GM18907 (cell line): ENCODE data around the gene MSH3.
"Not testable (repeated sequence)": the region's sequence is repeated elsewhere in the genome, so short reads cannot be mapped to it uniquely, and the experiment has no call there.

Source experiments
- ATAC-seq: cut with Tn5 transposase; IDR thresholded peaks from one replicate; pipeline ENCODE4 v1.9.1; 2021; ENCODE audit warnings: mild to moderate bottlenecking, moderate library complexity; ENCODE audit not compliant: unreplicated experiment

MSH3 gene

GRCh38 chr5:80784451-80784850, 130.0 kb downstream of the MSH3 start:
- no peak for ATAC-seq

GRCh38 chr5:80789319-80790016, 135.0 kb downstream of the MSH3 start:
- not testable (repeated sequence) for ATAC-seq

- ATAC-seq = no peak
Observed at GRCh38 chr5:80790698-80791097, 136.2 kb downstream of the MSH3 start.

- ATAC-seq = no peak
Observed at GRCh38 chr5:80793354-80793753, 138.9 kb downstream of the MSH3 start.

GRCh38 chr5:80796846-80797245, 142.4 kb downstream of the MSH3 start:
- no peak for ATAC-seq

GRCh38 chr5:80797428-80798024, 143.1 kb downstream of the MSH3 start:
- ATAC-seq = no peak

- no peak for ATAC-seq
Observed at GRCh38 chr5:80798166-80798565, 143.7 kb downstream of the MSH3 start.

GRCh38 chr5:80798633-80799032, 144.2 kb downstream of the MSH3 start:
- ATAC-seq = no peak

- no peak for ATAC-seq
Observed at GRCh38 chr5:80799041-80799440, 144.6 kb downstream of the MSH3 start.

- ATAC-seq = no peak
Observed at GRCh38 chr5:80799573-80799972, 145.1 kb downstream of the MSH3 start.

GRCh38 chr5:80804332-80804731, 149.9 kb downstream of the MSH3 start:
- no peak for ATAC-seq

GRCh38 chr5:80805038-80805437, 150.6 kb downstream of the MSH3 start:
- ATAC-seq = no peak

- no peak for ATAC-seq
Observed at GRCh38 chr5:80806929-80807328, 152.5 kb downstream of the MSH3 start.

GRCh38 chr5:80809451-80809850, 155.0 kb downstream of the MSH3 start:
- no peak for ATAC-seq

GRCh38 chr5:80810425-80810824, 156.0 kb downstream of the MSH3 start:
- no peak for ATAC-seq

GRCh38 chr5:80816590-80816989, 162.1 kb downstream of the MSH3 start:
- no peak for ATAC-seq

GRCh38 chr5:80820685-80821084, 166.2 kb downstream of the MSH3 start:
- ATAC-seq = no peak

GRCh38 chr5:80822640-80823039, 168.2 kb downstream of the MSH3 start:
- ATAC-seq = no peak

GRCh38 chr5:80824159-80824558, 169.7 kb downstream of the MSH3 start:
- ATAC-seq = not testable (repeated sequence)

- no peak for ATAC-seq
Observed at GRCh38 chr5:80825786-80826460, 171.5 kb downstream of the MSH3 start.

GRCh38 chr5:80834710-80835109, 180.3 kb downstream of the MSH3 start:
- ATAC-seq = no peak

GRCh38 chr5:80835128-80835527, 180.7 kb downstream of the MSH3 start:
- ATAC-seq = no peak
